GM12891 (cell line): ENCODE measurements around the gene SLC6A9.

ENCODE experiments used
- POLR2A ChIP-seq: IDR thresholded peaks from 2 replicates; pipeline ENCODE4 v1.6.1; 2011; ENCODE audit warnings: low read depth, low read length, control low read depth
- POLR2AphosphoS5 ChIP-seq: IDR thresholded peaks from 2 replicates; pipeline ENCODE4 v1.6.1; 2011; ENCODE audit warnings: low read depth, low read length, control low read depth
- SPI1 ChIP-seq: IDR thresholded peaks from 2 replicates; pipeline ENCODE4 v1.6.1; 2011; ENCODE audit warnings: low read depth, low read length, control low read depth
- TAF1 ChIP-seq: IDR thresholded peaks from 2 replicates; pipeline ENCODE4 v1.6.1; 2011; ENCODE audit warnings: low read depth, low read length, control low read depth

DNA sequence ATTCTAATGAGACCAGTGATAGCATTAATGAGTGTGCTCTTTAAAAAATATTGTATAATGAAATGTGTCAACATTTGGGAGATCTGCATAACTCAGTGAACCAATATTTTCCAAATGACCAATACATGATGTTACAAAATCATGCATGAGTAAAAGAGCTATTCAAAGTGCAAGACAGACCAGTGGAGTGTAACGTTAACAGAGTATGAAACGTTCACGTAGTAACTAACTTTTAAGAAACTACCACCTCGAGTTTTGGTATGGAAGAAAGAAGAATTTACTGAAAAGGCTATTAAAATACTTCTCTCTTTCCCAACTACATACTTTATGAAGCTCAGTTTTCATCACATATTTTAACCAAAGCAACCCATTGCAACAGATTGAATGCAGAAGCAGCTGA, 9.6 kb upstream of the SLC6A9 start:
- TF ChIP-seq POLR2AphosphoS5 (no peak), TAF1 (no peak), POLR2A (no peak), SPI1 (no peak)
